K562 treated with DMSO at 1 percent for 4 hours (cell line): ENCODE data around the gene C17orf113. TPM values are rescaled to one million over a fixed set of nuclear protein-coding genes. Genes with fewer than 3 reads are reported as not detected.

Experiments used
- total RNA-seq: library from RNA; unstranded; fragments of 300-600 nt; gene quantifications from 2 replicates; pipeline ENCODE4 v1.2.3, GENCODE V29; 2022; ENCODE audit not compliant: insufficient read depth

Gene C17orf113
- total RNA-seq: 1.1 and 1.4 TPM in 2 replicates

DNA sequence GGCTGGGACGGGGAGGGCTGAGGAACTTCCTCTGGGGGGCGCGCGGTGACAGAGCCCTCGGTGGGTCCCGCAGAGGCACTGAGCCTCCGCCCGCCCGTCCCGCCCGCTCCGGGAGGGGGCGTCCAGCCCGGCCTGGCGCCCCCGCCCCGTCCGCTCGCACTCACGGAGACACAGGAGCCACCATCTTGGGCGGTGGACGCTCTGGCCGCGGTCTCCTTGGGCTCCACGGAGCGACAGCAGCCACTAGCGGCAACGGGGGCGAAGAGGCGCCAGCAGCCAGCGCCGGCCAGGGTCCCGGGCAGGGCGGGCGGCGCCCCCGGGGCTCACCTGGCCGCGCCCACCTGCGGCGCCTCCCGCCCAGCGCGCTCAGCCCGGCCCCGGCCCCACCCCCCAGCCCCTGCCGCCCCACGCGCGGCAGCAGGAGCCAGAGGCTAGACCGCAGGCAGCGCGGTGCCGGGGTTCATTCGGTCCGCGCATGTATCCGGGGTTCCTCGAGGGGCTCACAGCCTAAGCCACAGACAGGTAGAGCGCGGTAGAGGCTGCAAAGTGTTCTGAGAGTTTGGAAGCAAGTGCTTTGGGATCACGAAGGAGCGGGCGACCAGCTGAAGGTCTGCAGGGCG is at the start of gene C17orf113:
Gene C17orf113 (minus strand): TSS at position 209 of the 620 bp plus-strand sequence. CDS start 7,225 bp downstream, outside the sequence.

DNA sequence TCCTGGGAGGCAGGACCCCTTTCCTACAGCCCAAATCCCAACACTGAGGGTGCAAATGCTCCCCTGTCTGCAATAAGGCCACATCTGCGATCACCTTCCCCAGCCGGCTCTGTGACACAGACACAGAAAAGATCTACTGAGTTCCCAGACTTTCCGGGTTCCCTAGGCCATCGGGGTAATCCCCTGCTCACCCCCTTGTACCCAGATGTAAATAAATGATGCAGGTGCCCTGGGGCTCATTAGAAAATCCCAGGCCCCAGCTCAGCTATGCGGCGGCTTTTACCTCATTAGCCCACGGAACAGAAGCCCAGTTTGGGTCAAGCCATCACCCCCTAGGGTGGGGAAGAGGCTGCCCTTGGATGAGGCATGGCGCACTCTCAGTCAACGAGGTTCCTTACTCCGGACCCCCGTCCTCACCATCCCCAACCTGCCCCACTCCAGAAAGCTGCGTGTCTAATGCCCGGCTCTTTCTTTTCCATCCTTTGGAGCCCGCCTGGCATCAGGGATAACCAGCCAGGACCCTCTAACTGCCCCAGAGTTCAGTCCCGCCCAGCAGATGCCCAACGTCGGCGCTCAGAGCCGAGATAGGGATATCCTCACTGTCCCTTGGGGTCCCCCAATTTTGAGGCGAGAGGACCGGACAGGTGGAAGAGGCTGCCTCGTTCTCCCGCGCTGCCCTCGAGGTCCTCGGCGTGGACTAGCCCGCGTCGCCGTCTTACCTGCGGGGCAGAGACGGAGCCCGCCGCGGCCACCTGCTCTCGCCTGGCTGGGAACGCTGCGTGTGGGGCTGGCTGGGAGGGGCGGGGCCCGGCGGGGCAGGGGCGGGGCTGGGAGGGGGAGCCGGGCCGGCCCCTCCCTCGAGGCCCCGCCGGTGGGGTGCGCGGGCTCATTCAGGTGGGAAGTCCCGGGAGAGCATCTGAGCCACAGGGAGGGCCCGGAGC is 47.6 kb upstream of the C17orf113 start, which contains the start of gene ZNF385C:
Gene ZNF385C (minus strand): TSS at position 783 of the 941 bp plus-strand sequence. CDS start 35,417 bp downstream, outside the sequence.

DNA sequence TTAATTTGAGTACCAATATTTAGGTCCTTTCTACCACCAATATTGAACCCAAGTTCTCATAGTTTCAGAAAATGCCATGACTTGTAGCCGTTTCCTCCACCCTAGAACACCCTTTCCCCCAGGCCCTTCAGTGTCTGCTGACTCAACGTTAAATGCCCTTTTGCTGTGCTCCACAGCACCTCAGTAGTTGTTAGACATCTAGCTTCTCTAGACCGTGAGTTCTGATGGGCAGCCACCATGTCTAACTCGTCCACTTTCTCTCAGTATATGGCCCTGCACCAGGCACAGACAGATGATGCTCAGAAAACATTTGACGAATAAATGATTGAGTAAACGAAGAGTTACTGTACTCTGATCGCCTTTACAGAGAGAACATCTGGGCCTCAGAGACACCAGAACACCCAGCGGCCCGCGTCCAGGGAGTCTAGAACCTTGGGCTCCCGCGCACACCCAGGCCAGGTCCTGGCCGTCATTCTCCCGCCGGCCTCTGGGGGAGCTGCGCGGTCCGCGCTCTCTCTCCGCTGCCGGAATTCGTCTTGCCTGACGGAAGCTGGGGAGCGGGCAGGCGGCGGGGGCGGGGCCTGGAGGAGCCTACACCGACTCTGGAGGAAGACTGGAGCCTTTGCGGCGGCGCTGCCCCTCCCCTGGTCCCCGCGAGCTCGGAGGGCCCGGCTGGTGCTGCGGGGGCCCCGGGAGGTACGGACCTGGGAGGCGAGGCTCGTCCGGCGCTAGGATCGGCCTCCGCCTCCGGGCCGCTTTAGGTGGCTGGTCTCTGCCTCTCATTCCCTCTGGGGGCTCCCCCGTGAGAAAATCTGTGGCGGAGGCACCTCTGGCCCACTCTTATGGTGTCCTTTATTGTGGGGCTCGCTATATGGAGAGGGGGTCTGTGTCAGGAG is 30.6 kb downstream of the C17orf113 start, which contains the start of gene NKIRAS2:
Gene NKIRAS2 (plus strand): TSS at position 582 of the 896 bp plus-strand sequence. CDS start 1,488 bp downstream, outside the sequence.

DNA sequence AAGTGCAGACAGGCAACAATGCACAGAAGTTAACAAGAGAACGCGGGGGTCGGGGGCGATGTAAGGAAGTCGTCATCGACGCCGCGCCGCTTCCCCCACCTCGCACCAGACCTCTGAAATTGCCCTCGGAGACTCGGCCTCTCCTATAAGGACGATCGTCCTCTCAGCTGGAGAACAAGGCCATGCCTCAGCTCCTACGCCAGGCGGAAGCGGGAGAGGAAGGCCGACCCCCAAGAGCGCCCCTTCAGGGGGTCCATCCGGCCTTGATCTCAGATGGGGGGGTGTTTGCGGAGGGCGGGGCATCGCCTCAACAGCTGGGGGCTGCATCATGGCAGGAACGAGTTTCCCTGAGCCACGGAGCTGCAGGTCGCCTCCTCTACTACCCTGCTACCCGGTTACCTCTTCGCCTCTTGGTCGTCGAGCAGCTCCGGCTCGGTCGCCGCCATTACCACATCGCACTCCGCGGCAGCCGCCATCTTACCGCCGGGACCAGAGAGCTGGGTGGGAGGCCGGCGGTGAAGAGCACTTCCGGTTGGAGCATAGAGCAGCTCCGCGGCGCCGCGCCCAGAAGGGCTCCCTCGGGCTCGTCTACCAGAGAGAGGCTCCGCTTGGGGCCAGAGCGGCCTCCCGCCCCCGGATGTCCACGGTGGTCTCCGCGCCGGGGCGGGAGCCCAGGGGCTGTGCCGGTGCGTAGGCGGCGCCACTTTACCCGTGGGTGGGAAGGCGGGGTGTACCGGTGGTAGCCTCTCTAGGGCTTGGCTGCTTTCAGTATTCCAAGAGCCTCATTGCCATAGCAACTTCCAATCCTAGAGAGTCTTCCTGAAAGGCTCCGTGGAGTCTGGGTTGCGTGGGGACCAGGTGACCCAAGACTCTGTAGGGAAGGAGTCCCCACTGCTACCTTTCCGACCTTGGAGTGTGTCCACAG is 33.2 kb downstream of the C17orf113 start, which contains the start of gene DNAJC7:
Gene DNAJC7 (minus strand): TSS at position 499 of the 925 bp plus-strand sequence. CDS start 23 bp downstream, at position 476.

Other genes with a start within 250 kb of the C17orf113 start
- gene P3H4, start 238.7 kb downstream of the C17orf113 start, total RNA-seq: 2.5 and 3.0 TPM in 2 replicates
- 3.2 and 4.0 TPM in 2 replicates for gene FKBP10, start 237.6 kb downstream of the C17orf113 start, total RNA-seq
- gene NT5C3B, start 214.4 kb downstream of the C17orf113 start, total RNA-seq: 94.8 and 98.5 TPM in 2 replicates
- not detected in 2 replicates for gene KLHL10, start 212.8 kb downstream of the C17orf113 start, total RNA-seq
- 4.6 and 7.3 TPM in 2 replicates for gene KLHL11, start 185.2 kb downstream of the C17orf113 start, total RNA-seq
- gene ACLY, start 131.7 kb downstream of the C17orf113 start, total RNA-seq: 103 and 105 TPM in 2 replicates
- 1.1 and 2.1 TPM in 2 replicates for gene ODAD4, start 120.0 kb downstream of the C17orf113 start, total RNA-seq
- 29.4 and 34.0 TPM in 2 replicates for gene CNP, start 83.8 kb downstream of the C17orf113 start, total RNA-seq
- gene DNAJC7, start 33.2 kb downstream of the C17orf113 start, total RNA-seq: 98.6 and 99.6 TPM in 2 replicates
- 91.8 and 106 TPM in 2 replicates for gene NKIRAS2, start 30.5 kb downstream of the C17orf113 start, total RNA-seq
- gene ZNF385C, start 47.9 kb upstream of the C17orf113 start, total RNA-seq: 0.94 and 2.1 TPM in 2 replicates
- 6.7 and 6.9 TPM in 2 replicates for gene DHX58, start 62.1 kb upstream of the C17orf113 start, total RNA-seq
- gene KAT2A, start 70.8 kb upstream of the C17orf113 start, total RNA-seq: 24.1 and 42.8 TPM in 2 replicates
- 0.98 TPM in 1 of 2 replicates, not detected in the other for gene HSPB9, start 72.2 kb upstream of the C17orf113 start, total RNA-seq
- gene RAB5C, start 104.4 kb upstream of the C17orf113 start, total RNA-seq: 137 and 153 TPM in 2 replicates
- 0.30 and 0.32 TPM in 2 replicates for gene KCNH4, start 130.5 kb upstream of the C17orf113 start, total RNA-seq
- gene HCRT, start 134.9 kb upstream of the C17orf113 start, total RNA-seq: not detected in 2 replicates
- 21.9 and 25.3 TPM in 2 replicates for gene GHDC, start 143.9 kb upstream of the C17orf113 start, total RNA-seq
- gene STAT5B, start 225.8 kb upstream of the C17orf113 start, total RNA-seq: 66.4 and 69.2 TPM in 2 replicates
- gene STAT5A, start 237.9 kb upstream of the C17orf113 start, total RNA-seq: 95.5 and 97.4 TPM in 2 replicates